Lung (tissue), 12 donors: ENCODE results near the gene RPL18. TPM values are rescaled to one million over a fixed set of nuclear protein-coding genes. Genes with fewer than 3 reads are reported as not detected.

Source experiments
- ATAC-seq: fragments of 200-7000 bp; cut with Tn5 transposase; one replicate; pipeline ENCODE4 v1.9.1; 2020; ENCODE audit warnings: moderate number of reproducible peaks; ENCODE audit not compliant: insufficient read depth, low FRiP score
- DNase-seq, 3 donors: peaks; one replicate each; pipeline ENCODE4 v3.0.0-alpha.2; 2013 to 2017
- H3K27ac ChIP-seq, 2 donors: one replicate each; pipeline ENCODE4 v1.5.1; 2013; ENCODE audit warnings: mild to moderate bottlenecking in 2 of 2, moderate library complexity in 2 of 2, control low read depth in 1 of 2, inconsistent platforms in 1 of 2, low read depth in 1 of 2, low read length in 1 of 2
- H3K27me3 ChIP-seq, 3 donors: one replicate each; pipeline ENCODE4 v1.5.1; 2013; ENCODE audit warnings: low read length in 2 of 3; ENCODE audit not compliant: control insufficient read depth in 3 of 3, insufficient read depth in 3 of 3
- H3K36me3 ChIP-seq, 4 donors: one replicate each; pipeline ENCODE4 v1.5.1; 2013; ENCODE audit warnings: low read length in 4 of 4, mild to moderate bottlenecking in 1 of 4, moderate library complexity in 1 of 4; ENCODE audit not compliant: control insufficient read depth in 4 of 4, insufficient read depth in 4 of 4
- H3K4me1 ChIP-seq, 5 donors: one replicate each; pipeline ENCODE4 v1.5.1; 2013; ENCODE audit warnings: low read length in 5 of 5, mild to moderate bottlenecking in 2 of 5, moderate library complexity in 1 of 5; ENCODE audit not compliant: control insufficient read depth in 5 of 5, insufficient read depth in 5 of 5
- H3K4me3 ChIP-seq: one replicate; pipeline ENCODE4 v1.5.1; 2013; ENCODE audit warnings: mild to moderate bottlenecking, control low read depth, moderate library complexity
- H3K9ac ChIP-seq, 2 donors: one replicate each; pipeline ENCODE4 v1.5.1; 2013; ENCODE audit warnings: low read length in 2 of 2, control low read depth in 1 of 2; ENCODE audit not compliant: insufficient read depth in 1 of 2
- H3K9me3 ChIP-seq, 4 donors: one replicate each; pipeline ENCODE4 v1.5.1; 2013; ENCODE audit warnings: low read length in 3 of 4, mild to moderate bottlenecking in 1 of 4, moderate library complexity in 1 of 4; ENCODE audit not compliant: control insufficient read depth in 4 of 4, insufficient read depth in 3 of 4
- CTCF ChIP-seq: IDR thresholded peaks from 2 replicates; pipeline ENCODE4 v1.5.1; 2012; ENCODE audit warnings: mild to moderate bottlenecking; ENCODE audit errors: control extremely low read depth, extremely low read depth
- WGBS, 2 donors: extraction: QIAGEN DNeasy Blood & Tissue Kit; methylation state at CpG; one replicate each; pipeline ENCODE4 v1.1.7; 2013; 5-methylcytosine and 5-hydroxymethylcytosine counted together
- polyA plus RNA-seq, 2 donors: library from polyadenylated mRNA; stranded (reverse); fragments of 200-250 nt; gene quantifications; one replicate each; pipeline ENCODE4 v1.2.1, GENCODE V29; 2013
- total RNA-seq, 2 donors: library from RNA; depleted of rRNA in 1 of 2; stranded (reverse); fragments of >200 nt in 1 of 2; gene quantifications; one replicate each; pipeline ENCODE4 v1.2.1, GENCODE V29; 2014 to 2021
- donor health status: control.
- donor health status: control.
- donor health status: Bipolar disorder and iron deficiency.
- donor health status: healthy.
- donor health status: DM: yes; HTN: yes; CAD: no.

Gene RPL18
- total and polyA plus RNA-seq, 4 donors = 1,019 to 3,542 (median 1,407) TPM

GRCh38 chr19:48595833-48596232, 23.1 kb downstream of the RPL18 start:
- WGBS, 2 donors = 80 to 87% methylated on average over 6 of the region's 6 CpGs
- no peak overlapping the region for H3K27ac ChIP-seq
- no peak overlapping the region for H3K9ac ChIP-seq
- no peaks in the 10 kb centered on the region for H3K9me3 ChIP-seq
- no peak overlapping the region for H3K4me3 ChIP-seq
- H3K4me1 ChIP-seq = no peaks in the 10 kb centered on the region
- ATAC-seq = no peak
- TF ChIP-seq CTCF = no peak
- no peaks in the 10 kb centered on the region for H3K27me3 ChIP-seq
- no peak for DNase-seq
- H3K36me3 ChIP-seq = no peaks in the 10 kb centered on the region

- no peak overlapping the region for H3K9ac ChIP-seq
- DNase-seq (no peak), ATAC-seq (no peak)
- TF ChIP-seq CTCF = no peak
- H3K9me3 ChIP-seq = no peaks in the 10 kb centered on the region
- H3K4me3 ChIP-seq = no peak overlapping the region
- no peaks in the 10 kb centered on the region for H3K27me3 ChIP-seq
- 87 to 89% methylated on average over 9 of the region's 9 CpGs for WGBS, 2 donors
- H3K4me1 ChIP-seq = no peaks in the 10 kb centered on the region
- H3K27ac ChIP-seq = no peak overlapping the region
- no peaks in the 10 kb centered on the region for H3K36me3 ChIP-seq
Observed at GRCh38 chr19:48595171-48595570, 23.8 kb downstream of the RPL18 start.

- no peaks in the 10 kb centered on the region for H3K36me3 ChIP-seq
- no peak overlapping the region for H3K4me3 ChIP-seq
- H3K9ac ChIP-seq = no peak overlapping the region
- ATAC-seq = no peak
- H3K9me3 ChIP-seq = no peaks in the 10 kb centered on the region
- TF ChIP-seq CTCF = no peak
- H3K27ac ChIP-seq = no peak overlapping the region
- peaks cover 0 to 7% (median 2%) of the 10 kb centered on the region in 5 donors for H3K4me1 ChIP-seq
- 86% methylated on average over 5 of the region's 5 CpGs for WGBS, 2 donors
- no peaks in the 10 kb centered on the region for H3K27me3 ChIP-seq
- DNase-seq = no peak
Observed at GRCh38 chr19:48591021-48591420, 28.0 kb downstream of the RPL18 start.
